SK-MEL-5 (cell line): ENCODE data around the gene LRRC46. TPM values are rescaled to one million over a fixed set of nuclear protein-coding genes. Genes with fewer than 3 reads are reported as not detected.

Experiments
- DNase-seq: peaks from one replicate; pipeline ENCODE4 v3.0.0-alpha.2; 2016; ENCODE audit warnings: low read depth, low spot score
- in situ Hi-C: cut with HindIII; loops from 2 replicates; pipeline ENCODE4 v1.10.0; 2016; ENCODE audit warnings: low sequenced_read_pairs, high pct_unique_total_duplicates, low pct_unique_long_range_greater_than_20kb
- total RNA-seq: library from RNA; depleted of rRNA; stranded (reverse); fragments of >200 nt; shearing (Covaris generic); gene quantifications from 2 replicates; pipeline ENCODE4 v1.2.3, GENCODE V29; 2014

The LRRC46 gene
- total RNA-seq, 1 experiment from 2014 or later, result not detected

- no peak for DNase-seq
- in situ Hi-C loops, result no loop called here
Observed at GRCh38 chr17:47862621-47863440, 31.4 kb downstream of the LRRC46 start.

- DNase-seq, result no peak
- in situ Hi-C loops, result no loop called here
Observed at GRCh38 chr17:47864791-47865216, 33.3 kb downstream of the LRRC46 start.

GRCh38 chr17:47866941-47867340, 35.5 kb downstream of the LRRC46 start:
- in situ Hi-C loops, result no loop called here
- DNase-seq, result no peak

- in situ Hi-C loops, result no loop called here
- no peak for DNase-seq
Observed at GRCh38 chr17:47867813-47868533, 36.5 kb downstream of the LRRC46 start.

- no peak for DNase-seq
- in situ Hi-C loops, result no loop called here
Observed at GRCh38 chr17:47869114-47869513, 37.6 kb downstream of the LRRC46 start.

GRCh38 chr17:47870056-47870455, 38.6 kb downstream of the LRRC46 start:
- no peak for DNase-seq
- in situ Hi-C loops, result no loop called here

- in situ Hi-C loops, result no loop called here
Observed at GRCh38 chr17:47871048-47871447, 39.6 kb downstream of the LRRC46 start.

GRCh38 chr17:47872019-47872650, 40.7 kb downstream of the LRRC46 start:
- in situ Hi-C loops, result no loop called here
- DNase-seq, result no peak

More at GRCh38 chr17:47871048-47871447, 39.6 kb downstream of the LRRC46 start:
- no peak for DNase-seq

- in situ Hi-C loops, result no loop called here
- no peak for DNase-seq
Observed at GRCh38 chr17:47872651-47873161, 41.2 kb downstream of the LRRC46 start.

GRCh38 chr17:47873200-47874090, 42.0 kb downstream of the LRRC46 start:
- no peak for DNase-seq
- in situ Hi-C loops, result no loop called here

- in situ Hi-C loops, result no loop called here
- no peak for DNase-seq
Observed at GRCh38 chr17:47875011-47875985, 43.8 kb downstream of the LRRC46 start.

GRCh38 chr17:47877368-47878034, 46.0 kb downstream of the LRRC46 start:
- in situ Hi-C loops, result no loop called here
- DNase-seq, result no peak

GRCh38 chr17:47878203-47879027, 46.9 kb downstream of the LRRC46 start:
- in situ Hi-C loops, result no loop called here
- no peak for DNase-seq

- no peak for DNase-seq
- in situ Hi-C loops, result no loop called here
Observed at GRCh38 chr17:47879028-47879585, 47.6 kb downstream of the LRRC46 start.
